Measurements from ENCODE around the gene ACAP2.

Gene ACAP2

DNA sequence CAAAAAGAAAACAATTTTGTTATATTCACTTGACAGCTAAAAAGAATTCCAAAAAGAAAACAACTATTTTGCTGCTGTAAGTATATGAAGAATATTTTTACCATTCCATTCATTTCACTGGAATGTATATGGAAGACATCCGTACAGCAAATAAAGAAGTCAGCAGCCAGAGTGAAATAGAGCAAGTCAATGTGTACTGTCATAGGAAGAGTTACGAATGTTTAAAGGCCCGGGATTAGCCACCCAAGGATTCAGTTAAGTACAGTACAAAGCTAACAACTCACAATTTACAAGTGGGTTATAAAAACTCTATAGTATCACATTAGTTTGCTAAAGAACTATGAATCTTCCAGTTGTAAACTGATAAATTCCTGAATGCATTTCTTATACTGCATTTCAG is 157.4 kb downstream of the ACAP2 start:
- no peak for DNase-seq

DNA sequence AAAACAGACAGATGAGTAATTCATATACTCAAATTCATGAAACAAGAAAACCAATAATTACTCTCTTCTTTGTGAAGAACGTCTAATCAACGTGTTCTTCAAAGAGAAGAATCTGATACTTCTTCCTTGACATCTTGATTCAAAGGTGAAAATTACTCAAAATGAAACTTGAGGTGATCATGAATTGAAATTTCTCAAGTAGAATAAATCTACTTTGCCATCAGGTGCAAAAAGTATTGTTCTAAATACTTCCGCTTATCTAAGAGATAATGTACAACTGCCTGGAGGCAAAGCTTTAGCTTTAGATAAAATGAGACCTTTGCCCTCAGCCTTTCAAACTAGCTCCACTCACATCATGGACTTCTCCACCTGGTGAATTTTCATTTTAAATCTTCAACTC is 158.0 kb downstream of the ACAP2 start:
- DNase-seq, result no peak

DNA sequence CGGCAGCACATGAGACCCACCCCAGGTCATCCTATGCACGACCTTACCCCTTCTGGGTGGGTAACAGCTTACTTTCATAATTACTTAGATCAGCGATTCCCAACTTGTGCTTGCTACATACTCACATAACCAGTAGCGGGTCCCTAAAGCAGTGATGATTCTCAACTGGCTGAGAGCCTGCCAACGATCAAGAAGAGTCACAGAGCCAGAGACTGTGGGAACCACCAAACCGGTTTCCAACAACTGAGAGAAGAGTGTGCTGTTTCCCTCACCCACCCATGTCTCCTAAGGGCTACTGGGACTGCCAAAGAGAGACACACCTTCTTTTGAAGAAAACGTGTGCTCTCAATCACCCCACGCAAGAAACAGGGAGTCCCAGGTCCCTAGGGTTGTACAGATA is 159.9 kb downstream of the ACAP2 start:
- DNase-seq, result peak; percentile 60

DNA sequence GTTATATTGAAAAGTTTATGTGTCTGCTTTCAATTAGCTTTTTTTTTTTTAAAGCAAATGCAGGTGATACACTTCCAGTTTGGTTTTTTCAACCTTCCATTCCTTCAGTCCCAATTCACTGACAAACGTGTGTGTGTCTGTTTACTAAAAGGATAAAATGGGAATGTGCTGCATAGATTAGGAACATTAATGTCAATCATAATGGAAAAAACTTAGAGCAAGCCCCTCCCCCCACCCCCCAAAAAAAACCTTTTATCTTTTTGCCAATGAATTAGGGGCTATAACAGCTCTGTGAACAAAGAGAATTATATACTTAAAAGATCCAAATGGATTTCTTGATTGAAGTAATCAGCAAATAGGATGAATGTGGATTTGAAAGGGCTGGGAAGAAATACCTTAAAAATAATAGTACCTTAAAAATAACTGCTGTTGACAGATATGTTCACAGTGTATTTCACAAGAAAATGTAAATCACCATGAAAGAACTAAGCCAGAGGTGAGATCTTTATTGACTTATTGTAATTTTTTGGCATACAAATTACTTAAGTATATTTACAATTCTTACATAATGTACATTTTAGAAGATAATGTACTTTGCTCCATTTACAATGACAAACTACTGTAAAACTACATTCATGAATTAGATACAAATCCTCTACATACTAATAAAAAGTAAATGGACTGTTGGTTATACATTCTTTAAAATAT is 168.4 kb downstream of the ACAP2 start:
- no peak for DNase-seq

DNA sequence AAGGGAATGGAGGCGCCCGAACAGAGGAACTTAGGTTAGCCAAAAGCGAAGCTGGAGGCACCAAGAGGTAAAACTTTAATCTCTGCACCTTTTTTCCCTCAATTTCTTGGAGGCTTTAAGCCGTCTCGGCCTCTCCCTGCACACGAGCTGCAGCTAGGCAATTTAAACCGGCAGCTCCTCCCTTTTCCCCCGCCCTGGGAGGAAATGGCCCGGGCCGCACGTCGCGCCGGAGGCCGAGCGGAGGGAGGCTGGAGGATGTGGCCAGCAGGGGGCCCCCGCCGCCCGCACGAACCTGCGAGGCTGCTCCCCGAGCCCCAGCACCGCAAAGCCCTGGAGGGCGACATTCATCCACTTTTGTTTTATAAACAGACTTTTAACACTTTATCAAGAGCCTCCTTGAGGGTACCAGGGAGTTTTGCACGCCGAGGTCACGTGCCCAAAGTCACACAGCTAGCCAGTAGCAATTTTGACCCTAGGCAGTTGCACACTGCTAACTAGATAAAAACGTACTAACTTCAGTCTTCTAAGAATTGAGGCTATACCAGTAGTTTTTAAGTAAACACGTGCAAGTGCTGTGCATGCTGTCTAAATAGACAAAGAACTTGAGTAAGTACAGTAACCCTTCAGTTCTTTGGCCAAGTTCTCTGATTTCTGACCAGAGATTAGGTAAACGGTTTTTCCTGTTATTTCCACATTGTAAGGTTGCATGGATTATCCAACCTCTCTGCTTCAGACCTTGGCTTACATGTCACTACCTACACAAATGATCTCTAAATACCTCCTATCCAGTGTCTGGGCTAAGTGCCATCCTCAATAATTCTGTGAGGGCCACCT is 171.2 kb downstream of the ACAP2 start:
- peak; percentile 94 for DNase-seq

DNA sequence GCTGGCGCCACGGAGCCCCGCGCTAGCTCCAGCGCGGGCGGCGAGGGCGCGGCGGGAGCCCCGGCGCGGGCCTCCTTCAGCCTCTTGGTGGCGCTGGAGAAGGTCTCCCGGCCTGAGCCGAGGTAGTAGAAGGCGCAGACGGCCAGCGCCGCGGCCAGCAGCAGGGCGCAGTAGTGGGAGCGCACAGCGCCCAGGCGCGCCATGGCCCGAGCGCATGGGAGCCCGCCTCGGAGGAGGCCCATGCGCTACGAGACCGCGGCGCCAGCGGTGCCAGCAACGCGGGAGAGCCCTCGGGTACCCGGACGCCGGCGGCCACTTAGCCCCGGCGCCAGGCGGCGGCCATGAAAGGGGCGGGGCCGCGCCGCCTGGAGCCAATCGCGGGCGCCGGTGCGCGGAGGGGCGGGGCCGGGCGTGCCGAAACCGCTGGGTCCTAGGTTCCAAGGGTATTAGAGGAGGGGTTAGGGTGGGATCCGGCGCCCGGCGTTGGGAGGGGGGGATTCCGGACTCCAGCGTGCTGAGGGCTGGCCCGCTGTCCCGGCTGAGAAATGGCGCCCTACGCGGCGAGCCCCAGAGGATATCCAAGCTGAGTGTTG is 171.9 kb downstream of the ACAP2 start, which contains the start of gene XXYLT1:
TSS of gene XXYLT1 (minus strand) at position 343 of the 593 bp plus-strand sequence. CDS start at position 242, 101 bp downstream.
- DNase-seq, result peak; percentile 96

DNA sequence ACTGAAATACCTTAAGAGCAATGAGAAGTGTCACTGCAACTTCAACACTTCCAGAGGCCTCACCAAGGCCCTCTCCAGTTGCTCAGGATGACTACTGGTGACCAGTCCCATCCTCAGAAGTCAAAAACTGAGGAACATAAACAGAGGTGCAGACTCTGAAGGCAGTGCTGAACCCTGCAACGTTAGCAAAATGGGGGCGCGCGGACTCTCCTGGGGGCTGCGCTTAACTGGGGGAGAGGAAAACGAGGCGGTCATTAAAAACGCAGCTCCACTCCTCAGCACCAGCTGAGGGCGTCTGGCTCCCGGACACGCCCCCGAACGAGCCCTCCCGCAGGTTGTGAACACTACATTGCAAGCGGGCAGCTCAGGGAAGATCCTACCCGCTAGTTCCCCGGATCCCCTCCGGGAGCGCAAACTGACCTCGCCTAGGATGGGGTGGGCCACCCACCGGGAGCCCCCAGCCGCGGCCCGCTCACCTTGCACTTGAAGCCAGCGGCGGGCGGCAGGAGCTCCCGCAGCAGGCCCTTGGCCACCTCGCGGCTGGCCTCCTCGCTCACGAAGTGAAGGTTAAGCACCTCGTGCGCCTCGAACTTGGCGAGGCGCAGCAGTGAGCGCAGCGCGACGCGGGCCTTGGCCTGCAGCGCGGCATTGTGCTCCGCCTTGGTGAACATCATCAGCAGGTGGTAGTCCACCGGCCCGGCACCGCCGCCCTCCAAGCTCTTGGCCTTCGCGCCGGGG is 172.6 kb downstream of the ACAP2 start:
- DNase-seq, result peak; percentile 83

DNA sequence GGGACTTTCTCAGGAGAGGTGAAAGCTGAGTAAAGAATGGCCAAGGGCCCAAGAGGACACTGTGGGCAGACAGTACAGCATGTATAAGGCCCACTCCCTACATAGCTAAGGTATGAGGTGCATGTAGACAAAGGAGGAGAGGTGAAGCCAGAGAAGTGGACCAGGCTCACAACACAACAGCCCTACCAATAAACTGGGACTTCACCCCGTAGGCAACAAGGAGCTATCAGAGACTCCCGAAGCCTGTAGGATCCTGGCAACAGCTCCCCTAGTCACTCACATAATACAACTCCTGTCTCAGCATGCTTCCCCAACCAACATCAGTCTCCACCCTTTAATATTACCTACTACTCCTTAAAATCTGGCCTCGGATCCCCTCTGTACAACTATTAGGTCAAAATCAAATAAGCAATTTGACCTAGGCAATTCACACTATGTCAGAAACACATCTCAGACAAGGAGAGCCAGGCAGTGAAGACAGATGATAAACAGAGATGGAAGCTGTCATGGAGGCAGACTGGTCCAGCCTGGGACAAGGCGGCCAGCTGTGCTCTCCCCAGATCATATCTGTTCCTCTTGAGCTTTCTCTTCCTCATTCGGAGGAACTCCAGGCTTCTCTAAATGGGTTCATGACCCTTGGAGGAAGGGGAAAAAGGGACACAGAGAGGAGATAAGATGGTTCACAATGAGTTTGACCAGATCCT is 173.3 kb downstream of the ACAP2 start:
- no peak for DNase-seq

DNA sequence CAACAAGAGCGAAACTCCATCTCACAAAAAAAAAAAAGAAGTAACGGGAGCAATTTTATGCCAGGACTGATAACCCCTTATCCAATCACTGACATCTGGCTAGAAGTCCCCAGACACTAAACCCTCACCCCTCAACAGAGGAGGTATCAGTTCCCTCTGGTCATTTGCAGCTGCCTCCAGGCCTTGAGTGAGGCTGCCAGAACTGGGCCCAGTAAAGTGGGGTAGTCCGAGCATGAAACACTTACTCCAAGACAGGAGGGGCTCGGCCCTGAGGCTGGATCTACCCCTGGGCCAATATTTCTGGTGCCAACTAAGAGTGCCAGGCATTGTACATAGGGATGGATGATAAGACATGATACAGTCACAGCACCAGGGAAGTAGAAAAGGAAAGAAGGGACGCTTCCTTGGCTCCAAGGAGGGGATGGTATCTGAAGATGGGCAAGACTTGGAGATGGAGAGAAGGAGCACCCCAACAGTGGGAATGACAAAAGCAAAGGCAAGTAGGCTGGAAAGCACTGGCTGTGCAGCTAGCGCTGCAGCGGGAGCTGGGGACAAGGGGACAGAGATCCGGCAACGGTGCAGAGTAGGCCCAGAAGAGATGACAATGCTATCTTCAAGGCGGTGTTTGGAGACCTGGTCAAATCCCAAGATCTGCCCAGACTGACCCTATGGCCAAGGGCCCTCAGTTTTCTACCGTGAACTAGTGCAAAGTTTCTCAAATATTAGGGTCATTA is 174.1 kb downstream of the ACAP2 start:
- no peak for DNase-seq

DNA sequence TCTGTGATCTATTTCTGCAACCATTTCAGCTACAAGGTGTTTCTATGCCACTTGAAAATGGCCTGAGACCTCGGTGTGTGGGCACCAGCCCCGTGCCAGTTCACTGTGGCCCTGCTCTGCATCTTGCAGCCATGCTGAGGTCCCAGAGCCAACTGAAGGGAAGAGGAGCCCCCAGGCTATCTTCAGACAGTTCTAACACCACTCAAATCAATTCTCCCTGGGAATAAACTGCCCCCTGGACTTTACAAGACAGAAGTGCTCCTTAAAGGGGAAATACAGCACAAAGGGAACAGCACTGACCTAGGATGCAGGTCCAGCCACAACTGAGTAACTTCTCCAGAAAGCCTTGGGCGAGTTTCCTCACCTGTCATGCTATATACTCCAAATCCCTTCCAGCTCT is 175.7 kb downstream of the ACAP2 start:
- no peak for DNase-seq

DNA sequence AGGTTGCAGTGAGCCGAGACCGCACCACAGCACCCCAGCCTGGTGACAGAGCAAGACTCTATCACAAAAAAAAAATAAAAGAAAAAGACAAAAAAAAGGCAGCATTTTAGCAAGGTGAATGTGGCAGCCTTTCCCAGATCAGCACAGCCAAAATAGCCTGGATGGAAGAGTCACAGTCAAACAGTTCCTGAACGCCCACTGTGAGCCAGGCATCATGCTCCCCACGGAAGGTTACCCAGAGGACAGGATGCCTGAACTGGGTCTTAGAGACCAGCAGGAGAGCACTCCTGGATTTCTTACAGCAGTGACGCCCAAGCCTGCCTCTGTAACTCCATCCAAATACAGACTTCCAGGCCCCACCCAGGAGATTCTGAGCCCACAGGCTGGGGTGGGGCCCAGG is 176.4 kb downstream of the ACAP2 start:
- DNase-seq, result no peak

DNA sequence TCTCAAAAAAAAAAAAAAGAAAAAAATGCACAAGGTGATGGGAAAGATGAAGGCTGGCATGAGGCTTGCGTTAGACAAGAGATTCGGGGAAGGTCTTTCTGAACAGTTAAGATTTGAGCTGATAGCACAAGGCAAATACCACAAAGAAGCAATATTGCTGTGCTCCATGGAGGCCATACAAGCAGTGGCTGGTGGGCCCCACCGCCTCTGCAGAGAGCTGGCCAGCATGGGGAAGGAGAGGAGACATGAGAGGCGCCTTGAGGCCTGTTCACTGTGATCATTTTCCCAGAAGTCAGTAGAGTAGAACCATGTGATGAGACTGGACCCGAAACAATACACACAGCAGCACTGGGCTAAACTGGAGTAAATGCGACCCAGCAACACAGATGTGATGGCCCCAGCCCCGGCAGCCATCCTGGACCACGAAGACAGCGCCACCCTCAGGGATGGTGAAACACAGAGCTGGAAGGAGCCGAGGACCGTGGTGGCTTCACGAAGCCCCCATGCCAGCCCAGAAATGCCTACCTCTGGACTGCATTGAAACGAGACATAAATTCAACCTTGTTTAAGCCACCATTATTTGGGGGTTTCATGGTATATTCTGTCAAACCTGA is 177.3 kb downstream of the ACAP2 start:
- DNase-seq, result no peak

DNA sequence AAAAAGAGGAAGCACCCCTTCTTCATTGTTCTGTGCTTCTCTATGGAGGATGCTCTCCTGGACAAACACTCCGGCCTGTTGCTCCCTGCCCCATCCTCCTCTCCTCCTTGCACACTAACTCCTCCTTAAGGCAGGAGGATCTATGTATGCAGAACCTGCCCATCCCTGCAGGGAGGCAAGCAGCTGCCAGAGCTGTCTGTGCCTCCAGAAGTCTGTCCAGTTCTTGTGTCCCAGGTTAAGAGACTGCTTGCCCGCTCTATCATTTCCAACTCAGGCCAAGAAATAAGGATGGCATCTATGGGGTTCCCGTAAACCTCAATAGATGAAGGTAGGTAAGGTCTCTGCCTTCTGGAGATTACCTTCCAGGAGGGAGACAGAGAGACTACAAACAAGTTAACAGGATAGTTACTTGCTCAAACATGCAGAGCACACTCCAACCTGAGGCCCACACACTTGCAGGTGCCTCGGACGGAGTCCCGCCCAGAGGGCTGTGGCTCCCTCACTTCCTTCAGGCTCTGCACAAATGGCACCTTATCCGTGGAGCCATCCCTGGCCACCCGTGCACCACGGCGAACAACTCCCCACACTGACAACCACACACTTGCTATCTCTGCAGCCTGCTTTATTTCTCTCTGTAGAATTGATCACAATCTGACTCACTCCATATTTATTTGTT is 178.8 kb downstream of the ACAP2 start:
- DNase-seq, result no peak

DNA sequence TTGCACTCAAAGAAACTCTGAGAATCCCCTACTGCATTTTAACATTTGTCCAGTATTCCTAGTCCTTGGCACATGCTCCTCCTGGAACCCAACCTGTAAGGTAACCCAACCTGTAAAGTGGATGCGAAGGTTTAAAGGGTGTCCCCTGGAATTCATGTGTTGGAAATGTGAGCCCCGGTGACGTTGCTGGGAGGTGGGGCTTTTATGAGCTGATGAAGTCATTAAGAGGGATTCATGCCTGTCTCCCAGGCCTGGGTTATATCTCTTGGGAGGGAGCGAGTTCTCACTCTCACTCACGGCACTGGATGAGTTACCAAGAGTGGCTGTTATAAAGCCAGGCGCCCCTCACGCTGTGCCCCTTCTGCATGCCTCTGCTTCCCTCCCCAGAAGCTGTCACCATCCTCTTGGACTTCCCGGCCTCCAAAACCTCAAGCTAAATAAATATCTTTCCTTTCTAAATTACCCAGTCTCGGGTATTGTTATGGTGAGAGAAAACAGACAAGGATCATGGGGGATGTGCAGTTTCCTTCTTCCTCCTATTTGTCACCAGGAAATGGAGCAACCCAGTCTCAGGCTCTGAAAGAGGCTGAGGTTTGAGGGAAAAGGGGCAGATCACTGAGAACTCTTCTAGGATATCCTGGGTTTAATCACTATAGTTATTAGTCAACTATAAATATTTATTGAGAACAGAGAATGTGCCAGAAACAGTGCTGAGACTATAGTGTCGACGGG is 179.5 kb downstream of the ACAP2 start:
- DNase-seq, result no peak

DNA sequence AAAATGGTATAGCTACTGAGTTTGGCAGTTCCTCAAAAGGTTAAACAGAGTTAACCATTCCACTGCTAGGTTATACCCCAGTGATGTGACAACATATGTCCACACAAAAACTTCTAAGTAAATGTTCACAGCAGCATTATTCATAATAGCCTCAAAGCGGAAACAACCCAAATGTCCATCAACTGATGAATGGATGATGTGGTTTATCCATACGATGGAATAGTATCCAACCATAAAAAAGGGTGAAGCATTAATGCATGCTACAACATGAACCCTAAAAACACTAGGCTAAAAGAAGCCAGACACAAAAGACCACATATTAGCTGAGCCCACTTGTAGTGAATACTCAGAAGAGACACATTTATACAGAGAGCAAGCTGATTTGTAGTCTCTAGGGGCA is 180.9 kb downstream of the ACAP2 start:
- no peak for DNase-seq

DNA sequence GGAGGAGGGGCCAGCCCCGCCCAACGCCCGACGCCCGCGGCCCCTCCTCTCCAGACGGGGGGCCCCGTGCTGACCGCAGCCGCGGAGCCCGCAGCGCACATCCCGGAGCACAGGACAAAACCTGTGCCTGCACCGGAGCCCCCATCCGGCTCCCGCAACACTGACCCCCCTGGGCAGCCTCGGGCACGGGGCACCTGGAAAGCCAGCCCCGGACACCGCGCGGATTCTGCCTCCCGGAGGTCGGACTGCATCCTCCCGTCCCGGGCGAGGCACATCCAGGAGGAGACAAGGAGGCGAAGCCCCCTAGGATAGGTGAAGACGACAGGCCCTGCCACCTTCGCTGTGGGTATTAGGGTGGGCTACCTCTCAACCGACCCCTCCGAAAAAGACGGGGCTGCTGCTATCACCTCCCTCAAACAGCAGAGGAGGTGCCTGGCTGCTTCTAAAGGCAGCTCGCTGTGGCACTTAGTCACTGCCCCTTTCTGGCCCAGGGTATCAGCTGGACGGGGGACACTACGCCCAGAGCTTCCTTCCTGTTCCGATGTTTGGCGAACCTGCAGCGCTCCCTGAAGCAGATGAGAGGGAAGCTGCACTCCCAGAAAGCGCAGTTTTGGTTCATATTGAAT is 182.4 kb downstream of the ACAP2 start:
- peak; percentile 78 for DNase-seq

DNA sequence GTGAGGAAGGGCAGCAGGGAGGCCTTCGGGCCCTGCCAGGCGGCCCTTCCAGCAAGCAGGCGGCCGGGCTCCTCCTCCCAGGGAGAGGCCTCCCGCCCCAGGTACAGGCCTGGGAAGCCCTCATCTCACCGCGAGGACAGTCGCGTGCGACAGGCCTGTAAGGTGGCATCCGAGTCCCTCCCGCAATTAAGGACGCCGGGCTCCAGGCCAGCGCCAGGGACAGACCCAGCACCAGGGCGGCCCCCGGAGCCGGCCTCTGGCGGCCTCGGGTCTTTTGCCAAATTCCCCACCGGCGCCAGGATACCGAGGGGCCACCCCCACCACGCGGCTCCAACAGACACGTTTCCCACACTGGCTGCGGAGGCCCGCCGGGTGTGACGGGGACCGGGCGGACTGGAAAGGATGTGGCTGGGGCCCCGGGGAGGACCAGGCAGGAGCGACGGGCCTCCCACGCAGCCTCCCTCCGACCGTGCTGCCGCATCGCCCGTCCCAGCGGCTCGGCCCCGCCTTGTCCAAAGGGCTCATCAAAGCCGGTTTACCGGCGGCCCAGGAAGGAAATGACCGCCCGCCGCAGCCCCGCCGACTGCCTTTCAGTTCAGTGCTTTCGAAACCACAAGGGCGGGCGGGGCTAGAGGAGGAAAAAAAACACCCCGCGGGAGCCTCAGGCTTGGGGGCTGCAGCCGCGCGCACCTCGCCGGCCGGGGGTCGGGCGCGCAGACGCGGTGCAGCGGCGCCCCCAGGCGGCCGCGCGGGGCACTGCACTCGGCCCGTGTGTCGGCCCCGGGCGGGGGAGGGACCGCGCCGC is 183.1 kb downstream of the ACAP2 start:
- peak; percentile 98 for DNase-seq

DNA sequence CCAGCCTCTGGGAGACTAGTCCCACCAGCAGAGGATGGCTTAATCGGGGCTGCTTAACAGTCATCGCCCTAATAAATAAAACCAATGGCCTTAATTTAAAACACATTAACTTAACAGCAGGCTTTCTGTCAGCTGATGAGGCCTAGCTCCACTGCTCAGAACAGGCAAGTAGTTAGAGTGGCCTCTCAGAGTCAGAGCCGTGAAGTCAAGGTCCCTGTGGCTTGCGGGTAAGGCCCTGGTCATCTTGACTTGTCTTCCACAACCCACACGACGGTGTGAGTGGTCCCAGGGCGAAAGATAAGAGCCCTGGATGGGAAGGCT is 183.7 kb downstream of the ACAP2 start:
- DNase-seq, result no peak

Measured in islet precursor cell (in vitro differentiated cells).